NCI-H1092 (cell line): ENCODE data around the gene ASH1L.
"Not testable (repeated sequence)": the region's sequence is repeated elsewhere in the genome, so short reads cannot be mapped to it uniquely, and the experiment has no call there.

Experiments
- DNase-seq: peaks from one replicate; lab custom pipeline; 2025; lab: John Stamatoyannopoulos, UW

Gene ASH1L

DNA sequence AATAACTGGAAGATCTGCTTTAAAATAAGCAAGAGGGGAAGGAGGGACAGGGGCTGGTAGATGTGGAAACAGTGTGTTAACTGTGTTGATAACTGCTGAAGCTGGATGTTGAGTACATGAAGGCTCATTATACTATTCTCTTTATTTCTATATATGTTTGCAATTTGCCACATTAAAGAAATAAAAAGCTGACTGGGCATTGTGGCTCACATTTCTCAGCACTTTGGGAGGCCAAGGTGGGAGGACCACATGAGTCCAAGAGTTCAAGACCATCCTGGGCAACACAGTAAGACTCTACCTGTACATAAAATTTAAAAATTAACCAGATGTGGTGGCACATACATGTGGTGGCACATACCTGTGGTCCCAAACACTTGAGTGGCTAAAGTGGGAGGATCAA lies 6.7 kb downstream of the ASH1L start:
- no peak for DNase-seq

DNA sequence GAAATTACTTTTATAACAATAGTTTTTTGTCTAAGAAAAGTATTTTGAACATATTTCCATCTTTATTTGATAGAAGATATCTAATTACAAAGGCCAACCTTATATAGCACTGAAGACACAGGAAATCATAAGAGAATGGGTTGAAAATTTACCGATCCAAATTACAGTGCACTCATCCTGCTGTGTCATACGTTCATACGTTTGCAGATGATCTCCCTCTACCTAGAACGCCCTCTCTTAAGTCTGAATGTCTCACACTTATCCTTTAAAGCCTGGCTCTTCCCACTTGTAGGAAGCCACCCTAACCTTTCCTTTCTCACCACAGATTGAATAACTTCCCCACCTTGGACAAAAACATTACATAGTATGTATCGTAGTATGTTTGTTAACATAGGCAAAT lies 9.3 kb downstream of the ASH1L start:
- no peak for DNase-seq

GRCh38 chr1:155548706-155549105 lies 13.9 kb downstream of the ASH1L start:
- DNase-seq, result no peak

DNA sequence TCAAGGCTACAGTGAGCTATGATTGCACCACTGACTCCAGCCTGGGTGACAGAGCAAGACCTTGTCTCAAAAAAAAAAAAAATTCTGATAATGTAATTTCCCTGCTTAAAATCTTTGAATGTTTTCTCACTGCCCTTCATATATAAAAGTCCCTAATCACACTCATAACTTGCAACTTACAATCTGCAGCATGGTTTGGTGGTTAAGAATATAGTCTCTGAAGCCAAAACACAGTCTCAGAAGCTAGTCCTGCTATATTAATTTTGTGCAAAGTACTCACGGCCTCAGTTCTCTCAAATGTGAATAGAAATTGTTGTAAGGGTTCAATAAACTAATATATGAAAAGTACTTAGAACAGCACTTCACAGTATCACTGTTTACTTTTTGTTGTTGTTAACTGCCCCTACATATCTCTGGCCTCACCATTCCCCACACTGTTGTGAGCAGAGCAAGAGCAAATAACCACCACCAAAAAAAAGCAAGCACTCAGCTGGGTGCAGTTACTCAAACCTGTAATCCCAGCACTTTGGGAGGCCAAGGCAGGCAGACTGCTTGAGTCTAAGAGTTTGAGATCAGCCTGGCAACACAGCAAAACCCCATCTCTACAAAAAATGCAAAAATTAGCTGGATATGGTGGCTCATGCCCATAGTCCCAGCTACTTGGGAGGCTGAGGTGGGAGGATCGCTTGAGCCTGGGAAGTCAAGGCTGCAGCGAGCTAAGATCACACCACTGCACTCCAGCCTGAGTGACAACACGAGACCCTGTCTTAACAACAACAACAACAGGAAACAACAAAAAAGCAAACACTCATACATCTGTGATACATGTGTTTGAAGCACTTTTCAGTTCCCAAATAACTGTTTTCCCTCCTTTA lies 22.4 kb downstream of the ASH1L start:
- DNase-seq, result no peak

DNA sequence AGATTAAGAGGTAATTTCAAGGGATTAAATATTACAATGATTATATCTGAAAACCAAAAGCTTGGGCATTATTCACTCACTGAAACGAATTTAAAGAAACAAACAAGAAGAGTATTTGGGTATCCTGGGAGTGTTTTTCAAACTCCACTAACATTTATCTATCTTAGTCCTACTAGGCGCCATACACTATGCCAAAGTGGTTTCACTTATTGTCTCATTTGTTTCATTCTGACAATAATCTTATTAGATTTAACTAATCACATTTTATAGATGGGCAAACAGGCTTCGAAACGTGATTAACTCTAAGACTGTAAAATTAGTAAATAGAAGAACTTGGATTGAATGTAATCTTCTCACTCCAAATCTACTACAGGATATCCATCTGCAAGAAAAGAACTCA lies 25.4 kb downstream of the ASH1L start:
- DNase-seq, result no peak

DNA sequence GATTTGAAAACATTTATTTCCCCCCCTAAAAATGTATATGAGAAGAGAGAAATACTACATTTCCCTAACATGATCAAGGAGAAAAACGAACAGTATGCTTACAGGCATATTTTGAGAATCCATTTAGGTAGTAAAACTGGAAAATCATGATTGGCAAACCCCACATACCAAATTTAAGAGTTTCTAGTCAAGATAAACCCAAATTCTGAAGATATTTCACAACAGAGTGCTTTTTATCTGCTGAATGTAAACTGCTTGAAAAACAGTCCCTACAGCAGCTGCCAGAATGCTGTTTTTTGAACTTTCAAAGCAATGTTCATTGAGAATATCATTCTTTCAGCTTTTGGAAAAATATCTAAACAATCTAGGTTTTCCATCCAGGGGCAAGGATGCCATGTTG lies 31.0 kb downstream of the ASH1L start:
- DNase-seq, result no peak

- DNase-seq, result no peak
Observed at GRCh38 chr1:155529929-155530328, 32.7 kb downstream of the ASH1L start.

DNA sequence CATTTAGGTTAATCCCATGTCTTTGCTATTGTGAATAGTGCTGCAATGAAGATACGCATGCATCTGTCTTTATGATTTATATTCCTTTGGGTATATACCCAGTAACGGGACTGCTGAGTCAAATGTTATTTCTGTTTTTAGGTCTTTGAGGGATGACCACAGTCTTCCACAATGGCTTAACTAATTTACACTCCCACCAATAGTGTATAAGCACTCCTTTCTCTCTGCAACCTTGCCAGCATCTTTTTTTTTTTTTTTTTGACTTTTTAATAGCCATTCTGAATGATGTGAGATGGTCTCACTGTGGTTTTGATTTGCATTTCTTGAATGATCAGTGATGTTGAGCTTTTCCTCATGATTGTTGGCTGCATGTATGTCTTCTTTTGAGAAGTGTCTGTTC lies 33.5 kb downstream of the ASH1L start:
- no peak for DNase-seq

GRCh38 chr1:155527677-155528076 lies 34.9 kb downstream of the ASH1L start:
- DNase-seq, result no peak

DNA sequence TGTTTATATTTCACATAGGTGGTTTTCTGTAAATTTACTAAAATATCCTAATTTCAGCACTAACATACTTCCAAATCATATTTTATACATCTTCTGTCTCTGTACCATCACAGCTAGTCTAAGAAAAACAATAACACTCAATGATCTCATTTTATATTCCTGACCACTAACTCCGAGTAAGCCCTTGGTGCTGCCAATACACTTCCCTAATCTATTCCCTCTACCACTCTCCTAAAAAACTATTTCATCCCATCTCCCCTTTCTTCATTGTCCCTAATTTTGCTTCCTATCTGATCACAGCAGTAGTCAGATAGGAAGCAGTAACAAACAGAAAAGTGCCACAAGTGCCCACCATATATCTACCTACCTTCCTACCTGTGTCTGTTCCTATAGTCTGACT lies 36.2 kb downstream of the ASH1L start:
- no peak for DNase-seq

GRCh38 chr1:155522069-155522468 lies 40.5 kb downstream of the ASH1L start:
- no peak for DNase-seq

DNA sequence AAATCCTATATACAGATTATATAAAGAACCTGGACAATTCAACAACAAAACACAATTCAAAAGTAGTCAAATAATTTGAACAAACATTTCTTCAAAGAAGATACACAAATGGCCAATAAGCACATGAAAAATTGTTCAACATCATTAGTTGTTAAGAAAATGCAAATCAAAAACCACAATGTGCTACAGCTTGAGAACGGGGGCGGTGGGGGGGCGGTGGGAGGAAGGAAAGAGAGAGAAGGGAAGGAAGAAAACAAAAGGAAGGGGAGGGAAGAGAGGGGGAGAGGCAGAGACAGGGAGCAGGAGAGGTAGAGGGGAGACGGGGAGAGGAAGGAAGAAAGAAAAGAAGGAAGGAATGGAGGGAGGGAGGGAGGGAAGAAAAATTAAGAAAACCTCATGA lies 44.1 kb downstream of the ASH1L start:
- DNase-seq, result no peak

- no peak for DNase-seq
Observed at GRCh38 chr1:155514582-155515187, 47.9 kb downstream of the ASH1L start.

GRCh38 chr1:155513300-155513916 lies 49.2 kb downstream of the ASH1L start:
- DNase-seq, result no peak

DNA sequence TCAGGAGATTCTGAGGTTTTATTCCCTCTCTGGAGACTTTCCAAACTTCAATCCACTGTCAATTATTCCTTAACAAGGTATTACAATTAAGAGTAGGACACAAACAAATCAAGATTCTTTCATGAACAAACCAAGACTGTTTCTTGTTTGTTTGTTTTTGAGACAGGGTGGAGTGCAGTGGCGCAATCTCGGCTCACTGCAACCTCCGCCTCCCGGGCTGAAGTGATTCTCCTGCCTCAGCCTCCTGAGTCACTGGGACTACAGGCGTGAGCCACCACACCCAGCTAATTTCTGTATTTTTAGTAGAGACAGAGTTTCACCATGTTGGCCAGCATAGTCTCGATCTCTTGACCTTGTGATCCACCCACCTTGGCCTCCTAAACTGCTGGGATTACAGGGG lies 51.2 kb downstream of the ASH1L start:
- DNase-seq, result not testable (repeated sequence)

GRCh38 chr1:155509064-155509463 lies 53.5 kb downstream of the ASH1L start:
- DNase-seq, result no peak

GRCh38 chr1:155507945-155508344 lies 54.7 kb downstream of the ASH1L start:
- no peak for DNase-seq

- not testable (repeated sequence) for DNase-seq
Observed at GRCh38 chr1:155505963-155506362, 56.6 kb downstream of the ASH1L start.

DNA sequence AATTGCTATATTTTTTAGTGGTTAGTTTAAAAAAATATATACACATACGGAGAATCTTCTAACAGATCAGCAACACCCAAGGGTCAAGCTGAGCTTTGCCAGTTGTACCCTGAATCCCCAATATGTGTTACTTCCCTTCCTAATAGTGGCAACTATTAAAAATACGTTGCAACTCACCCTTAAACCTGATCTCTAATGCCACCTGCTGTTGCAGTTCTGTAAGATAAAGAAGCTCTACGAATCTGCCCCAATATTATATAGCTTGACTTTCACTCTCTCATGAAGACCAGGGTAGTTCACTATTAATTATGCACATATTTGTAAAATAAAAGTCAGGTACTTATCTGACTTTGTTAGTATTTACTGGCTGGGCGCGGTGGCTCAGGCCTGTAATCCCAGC lies 58.4 kb downstream of the ASH1L start:
- DNase-seq, result no peak

DNA sequence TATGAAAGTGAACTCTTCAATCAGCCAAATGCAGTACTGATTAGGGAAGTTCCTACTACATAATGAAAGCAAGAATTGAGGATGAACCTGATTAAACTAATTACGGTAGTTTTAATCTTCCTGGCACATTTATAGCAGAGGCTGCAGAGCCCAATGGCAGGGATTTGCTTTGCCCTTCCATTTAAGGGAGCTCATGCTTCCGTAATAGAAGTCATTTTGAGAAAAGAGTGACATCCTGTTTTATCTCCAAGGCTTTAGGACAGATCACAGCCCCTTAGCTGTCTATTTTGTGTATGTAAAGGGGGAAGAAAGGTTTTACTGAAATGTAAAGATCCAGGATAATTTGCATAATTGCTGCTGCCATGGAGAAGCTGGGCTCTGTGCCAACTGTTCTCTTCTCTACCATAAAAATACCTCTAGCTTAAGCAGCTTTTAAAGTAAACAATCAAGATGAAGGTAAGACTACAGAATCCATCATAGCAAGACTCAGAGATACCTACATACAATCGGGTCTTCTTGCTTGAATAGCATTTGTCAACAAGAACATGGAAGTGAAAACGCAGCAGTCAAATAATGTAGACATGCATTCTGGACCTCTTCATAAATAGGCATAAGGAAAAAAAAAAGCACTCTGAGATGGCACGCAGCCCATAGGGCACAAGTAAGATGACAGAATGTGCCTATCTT lies 62.5 kb downstream of the ASH1L start:
- DNase-seq, result peak; percentile 10

DNA sequence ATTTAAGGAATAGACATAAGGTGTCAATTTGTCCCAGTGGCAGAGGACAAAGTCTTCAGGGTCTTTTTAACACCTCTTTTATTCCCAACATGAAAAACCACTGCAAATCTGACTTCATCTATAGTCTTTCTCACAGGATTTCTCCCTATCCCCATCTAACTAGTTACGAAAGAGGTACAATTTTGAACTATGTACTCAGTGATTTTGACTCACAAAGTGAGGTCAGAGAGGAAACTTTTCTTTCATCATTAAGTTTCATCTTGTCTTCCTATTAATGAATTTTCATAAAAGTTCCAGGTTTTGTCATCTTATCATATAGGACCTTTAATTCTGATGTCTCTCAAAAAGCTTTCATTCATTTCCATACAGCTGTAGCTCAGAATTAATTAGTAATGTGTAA lies 63.3 kb downstream of the ASH1L start:
- DNase-seq, result no peak

GRCh38 chr1:155493595-155493994 lies 69.0 kb downstream of the ASH1L start:
- not testable (repeated sequence) for DNase-seq

DNA sequence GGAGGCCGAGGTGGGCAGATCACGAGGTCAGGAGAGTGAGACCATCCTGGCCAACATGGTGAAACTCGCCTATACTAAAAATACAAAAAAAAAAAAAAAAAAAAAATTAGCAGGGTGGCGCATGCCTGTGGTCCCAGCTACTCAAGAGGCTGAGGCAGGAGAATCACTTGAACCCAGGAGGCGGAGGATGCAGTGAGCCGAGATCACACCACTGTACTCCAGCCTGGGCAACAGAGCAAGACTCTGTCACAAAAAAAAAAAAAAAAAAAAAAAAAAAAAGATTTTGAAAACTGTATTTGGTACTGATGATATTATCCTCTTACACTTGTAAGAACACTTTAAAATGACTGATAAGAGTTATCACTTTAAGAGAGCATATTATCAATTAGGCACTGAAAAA lies 74.2 kb downstream of the ASH1L start:
- DNase-seq, result not testable (repeated sequence)
